OCI-LY7 (cell line): ENCODE measurements around the gene ZNF281. TPM values are rescaled to one million over a fixed set of nuclear protein-coding genes. Genes with fewer than 3 reads are reported as not detected.
A peak's percentile ranks its signal among the peaks of the same experiment; 100 is the strongest.

Source experiments
- BruUV-seq: library from RNA; stranded (reverse); fragments of 400-500 nt; replicated peaks from 2 replicates; lab custom pipeline; 2021; lab: Mats Ljungman, UMichigan
- CTCF ChIA-PET: fragments of 300-600 bp; sonication (Branson Sonifier 250); formaldehyde crosslinking; loops from one replicate; lab custom pipeline; 2022; ENCODE audit warnings: antibody characterized with exemption; ENCODE audit not compliant: unreplicated experiment; lab: Charles Lee
- POLR2A ChIA-PET: fragments of 300-600 bp; sonication (Branson Sonifier 250); formaldehyde crosslinking; loops from one replicate; lab custom pipeline; 2022; ENCODE audit warnings: antibody characterized with exemption; lab: Charles Lee
- DNase-seq: peaks from one replicate; pipeline ENCODE4 v3.0.0-alpha.2; 2015; ENCODE audit warnings: low spot score
- H2AFZ ChIP-seq: fragments of 200-600 bp; sonication (generic), shearing (Covaris generic); 2 replicates; pipeline ENCODE4 v1.6.1; 2014; ENCODE audit warnings: mild to moderate bottlenecking, antibody characterized with exemption, low read length, moderate library complexity
- H3K27ac ChIP-seq: fragments of 200-600 bp; sonication (generic); 2 replicates; pipeline ENCODE4 v1.5.1; 2014; ENCODE audit warnings: mixed run types, low read depth, mild to moderate bottlenecking, moderate library complexity, low read length, inconsistent platforms; ENCODE audit not compliant: poor library complexity, severe bottlenecking
- H3K36me3 ChIP-seq: fragments of 200-600 bp; sonication (generic); 2 replicates; pipeline ENCODE4 v1.6.1; 2014; ENCODE audit warnings: mild to moderate bottlenecking, antibody characterized with exemption, low read length, moderate library complexity, mixed read lengths; ENCODE audit not compliant: insufficient read depth
- H3K4me1 ChIP-seq: fragments of 200-600 bp; sonication (generic); 2 replicates; pipeline ENCODE4 v1.5.1; 2014; ENCODE audit warnings: mild to moderate bottlenecking, low read length; ENCODE audit not compliant: insufficient read depth, poor library complexity, severe bottlenecking
- H3K4me2 ChIP-seq: fragments of 200-600 bp; sonication (generic); 2 replicates; pipeline ENCODE4 v1.6.1; 2014; ENCODE audit warnings: mild to moderate bottlenecking, low read length
- H3K4me3 ChIP-seq: fragments of 200-600 bp; sonication (generic); 2 replicates; pipeline ENCODE4 v1.5.1; 2014; ENCODE audit warnings: mild to moderate bottlenecking, low read depth, low read length; ENCODE audit not compliant: poor library complexity, severe bottlenecking
- H3K79me2 ChIP-seq: fragments of 200-600 bp; sonication (generic); 2 replicates; pipeline ENCODE4 v1.6.1; 2016; ENCODE audit warnings: low read depth, mild to moderate bottlenecking, low read length, moderate library complexity, mixed read lengths; ENCODE audit not compliant: insufficient read depth
- H3K9me2 ChIP-seq: fragments of 200-600 bp; sonication (generic); 2 replicates; pipeline ENCODE4 v1.6.1; 2016; ENCODE audit warnings: mild to moderate bottlenecking, low read length, mixed read lengths; ENCODE audit not compliant: insufficient read depth
- H3K9me3 ChIP-seq: fragments of 200-600 bp; sonication (generic); 2 replicates; pipeline ENCODE4 v1.6.1; 2014; ENCODE audit warnings: mild to moderate bottlenecking, mixed run types, low read length, mixed read lengths
- H4K20me1 ChIP-seq: fragments of 200-600 bp; sonication (generic); 2 replicates; pipeline ENCODE4 v1.6.1; 2014; ENCODE audit warnings: mild to moderate bottlenecking, antibody characterized with exemption, low read length, moderate library complexity, mixed read lengths; ENCODE audit not compliant: insufficient read depth
- CTCF ChIP-seq: fragments of 200-600 bp; sonication (generic); conservative IDR thresholded peaks from 2 replicates; pipeline ENCODE4 v1.5.1; 2014; ENCODE audit warnings: mild to moderate bottlenecking, antibody characterized with exemption, low read length, moderate library complexity, mixed read lengths
- EZH2phosphoT487 ChIP-seq: fragments of 200-600 bp; sonication (generic); IDR thresholded peaks from 2 replicates; pipeline ENCODE4 v1.6.1; 2018; ENCODE audit warnings: low read depth, borderline replicate concordance, mild to moderate bottlenecking, mixed run types, antibody characterized with exemption, low read length, moderate library complexity, mixed read lengths
- intact Hi-C: fragments of 100-400 bp; cut with micrococcal nuclease; formaldehyde crosslinking; loops from one replicate; pipeline ENCODE4 v1.10.0; 2022; ENCODE audit not compliant: unreplicated experiment
- total RNA-seq, 2 experiments: library from RNA; depleted of rRNA in 1 of 2; stranded (reverse); fragments of >200 nt in 1 of 2; shearing (Covaris generic) in 1 of 2; gene quantifications; 2 replicates each; pipeline ENCODE4 v1.2.3, GENCODE V29; 2014 to 2022

The ZNF281 gene
- total RNA-seq, 2 experiments from 2014 or later: 23.6 to 24.2 TPM

GRCh38 chr1:200426196-200426595 lies 16.4 kb upstream of the ZNF281 start:
- DNase-seq: no peak
- Histone ChIP-seq H3K27ac (no peak overlapping the region), H3K79me2 (no peaks in the 10 kb centered on the region), H4K20me1 (no peaks in the 10 kb centered on the region), H3K4me3 (no peak overlapping the region), H3K9me3 (no peaks in the 10 kb centered on the region), H2AFZ (no peak overlapping the region), H3K36me3 (no peaks in the 10 kb centered on the region), H3K4me1 (no peaks in the 10 kb centered on the region), H3K9me2 (no peaks in the 10 kb centered on the region), H3K4me2 (no peak overlapping the region)
- ChIA-PET CTCF (no interaction called here), POLR2A (interaction anchor here (0.6 to 0.7 kb wide), 2 partner anchors 8 to 19 kb away, joined by 3 to 5 read pairs; no protein-coding TSS in a partner anchor)
- intact Hi-C loops: no loop called here
- no TSS peak for BruUV-seq
- TF ChIP-seq EZH2phosphoT487 (no peak), CTCF (no peak)

- intact Hi-C loops: no loop called here
- Histone ChIP-seq H3K9me2 (no peaks in the 10 kb centered on the region), H3K4me3 (no peak overlapping the region), H3K36me3 (no peaks in the 10 kb centered on the region), H2AFZ (peak overlapping the region; percentile 60; the same call in 1 of the 2 replicates), H3K9me3 (no peaks in the 10 kb centered on the region), H3K79me2 (no peaks in the 10 kb centered on the region), H3K4me2 (no peak overlapping the region), H3K4me1 (no peaks in the 10 kb centered on the region), H4K20me1 (no peaks in the 10 kb centered on the region), H3K27ac (no peak overlapping the region)
- ChIA-PET POLR2A (interaction anchor here (0.6 to 1.3 kb wide), 2 partner anchors 17 to 455 kb away, joined by 3 to 7 read pairs; no protein-coding TSS in a partner anchor), CTCF (interaction anchor here (0.6 kb wide), 1 partner anchor 9 kb away, joined by 3 read pairs; no protein-coding TSS in a partner anchor)
- no peak for TF ChIP-seq CTCF
- no peak for TF ChIP-seq EZH2phosphoT487
- no peak for DNase-seq
- no TSS peak for BruUV-seq
These were observed 13.4 kb upstream of the ZNF281 start for GRCh38 chr1:200423235-200423634.

GRCh38 chr1:200422211-200422610 lies 12.4 kb upstream of the ZNF281 start:
- no peaks in the 10 kb centered on the region for H3K79me2 ChIP-seq
- no peaks in the 10 kb centered on the region for H3K36me3 ChIP-seq
- H3K27ac ChIP-seq: no peak overlapping the region
- ChIA-PET POLR2A (interaction anchor here (0.8 to 1.3 kb wide), 2 partner anchors 16 to 21 kb away, joined by 3 to 7 read pairs; no protein-coding TSS in a partner anchor), CTCF (no interaction called here)
- H3K4me3 ChIP-seq: no peak overlapping the region
- H3K4me1 ChIP-seq: no peaks in the 10 kb centered on the region
- no peaks in the 10 kb centered on the region for H4K20me1 ChIP-seq
- no peaks in the 10 kb centered on the region for H3K9me3 ChIP-seq
- TF ChIP-seq CTCF (no peak), EZH2phosphoT487 (no peak)
- intact Hi-C loops: no loop called here
- BruUV-seq: no TSS peak
- H3K4me2 ChIP-seq: no peak overlapping the region
- no peaks in the 10 kb centered on the region for H3K9me2 ChIP-seq
- DNase-seq: no peak
- H2AFZ ChIP-seq: no peak overlapping the region
